Measurements from ENCODE around the gene PDE6D.

GRCh38 chr2:231682603-231683291 lies 98.3 kb downstream of the PDE6D start:
- TF ChIP-seq, protein P1, sequence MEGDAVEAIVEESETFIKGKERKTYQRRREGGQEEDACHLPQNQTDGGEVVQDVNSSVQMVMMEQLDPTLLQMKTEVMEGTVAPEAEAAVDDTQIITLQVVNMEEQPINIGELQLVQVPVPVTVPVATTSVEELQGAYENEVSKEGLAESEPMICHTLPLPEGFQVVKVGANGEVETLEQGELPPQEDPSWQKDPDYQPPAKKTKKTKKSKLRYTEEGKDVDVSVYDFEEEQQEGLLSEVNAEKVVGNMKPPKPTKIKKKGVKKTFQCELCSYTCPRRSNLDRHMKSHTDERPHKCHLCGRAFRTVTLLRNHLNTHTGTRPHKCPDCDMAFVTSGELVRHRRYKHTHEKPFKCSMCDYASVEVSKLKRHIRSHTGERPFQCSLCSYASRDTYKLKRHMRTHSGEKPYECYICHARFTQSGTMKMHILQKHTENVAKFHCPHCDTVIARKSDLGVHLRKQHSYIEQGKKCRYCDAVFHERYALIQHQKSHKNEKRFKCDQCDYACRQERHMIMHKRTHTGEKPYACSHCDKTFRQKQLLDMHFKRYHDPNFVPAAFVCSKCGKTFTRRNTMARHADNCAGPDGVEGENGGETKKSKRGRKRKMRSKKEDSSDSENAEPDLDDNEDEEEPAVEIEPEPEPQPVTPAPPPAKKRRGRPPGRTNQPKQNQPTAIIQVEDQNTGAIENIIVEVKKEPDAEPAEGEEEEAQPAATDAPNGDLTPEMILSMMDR (IDR thresholded peaks at IDR 0.05), result no peak
- TF ChIP-seq POLR2A (IDR thresholded peaks at IDR 0.05), result no peak
